K562 (cell line): ENCODE data around the gene ANO1. TPM values are rescaled to one million over a fixed set of nuclear protein-coding genes. Genes with fewer than 3 reads are reported as not detected.

Source experiments
- ATAC-seq: fragments of 200-7000 bp; cut with Tn5 transposase; 3 replicates; pipeline ENCODE4 v1.9.1; 2020; ENCODE audit warnings: moderate library complexity
- BruUV-seq: library from RNA; stranded (reverse); fragments of 400-500 nt; replicated peaks from 2 replicates; lab custom pipeline; 2021; lab: Mats Ljungman, UMichigan
- CTCF ChIA-PET: fragments of 300-600 bp; formaldehyde crosslinking; extraction: SDS; loops from one replicate; lab custom pipeline; 2021; ENCODE audit warnings: low intra/inter-chr PET ratio; lab: Yijun Ruan, JAX
- POLR2A ChIA-PET: fragments of 300-600, 350-650 bp; sonication (Branson Sonifier 250); formaldehyde crosslinking; extraction: SDS; loops from one replicate; lab custom pipeline; 2021; ENCODE audit warnings: antibody characterized with exemption, inconsistent platforms; lab: Yijun Ruan, JAX
- DNase-seq, 4 experiments: peaks; one replicate each; pipeline versions ENCODE4 v3.0.0 to v3.0.0-alpha.2; 2011 to 2018; ENCODE audit warnings: low spot score in 3 of 4, mixed read lengths in 3 of 4; ENCODE audit errors: extremely low read depth in 1 of 4
- FAIRE-seq: peaks from 2 replicates; lab custom pipeline; 2011; peaks lifted over from hg19 to GRCh38; lab: Jason Lieb, UNC
- H2AFZ ChIP-seq: 2 replicates; pipeline ENCODE4 v1.6.0; 2011; ENCODE audit warnings: low read depth, low read length, control low read depth, inconsistent platforms
- H3K27ac ChIP-seq: fragments of 200-600 bp; 3 replicates; pipeline ENCODE4 v1.8.0; 2011; ENCODE audit warnings: low read depth, mild to moderate bottlenecking, control low read depth, inconsistent platforms, low read length, moderate library complexity, mixed read lengths; ENCODE audit errors: extremely low read depth
- H3K27me3 ChIP-seq, 2 experiments: fragments of 300-600 bp in 1 of 2; 2 replicates in 1 of 2; 3 replicates in 1 of 2; pipeline versions ENCODE4 v1.6.0 to v1.8.0; 2011; ENCODE audit warnings: inconsistent platforms in 2 of 2, low read length in 2 of 2, mild to moderate bottlenecking in 1 of 2, mixed read lengths in 1 of 2, moderate library complexity in 1 of 2; ENCODE audit not compliant: control insufficient read depth in 2 of 2, insufficient read depth in 2 of 2
- H3K36me3 ChIP-seq: fragments of 300-600 bp; 3 replicates; pipeline ENCODE4 v1.8.0; 2011; ENCODE audit warnings: mild to moderate bottlenecking, low read length, inconsistent platforms; ENCODE audit not compliant: control insufficient read depth, insufficient read depth
- H3K4me1 ChIP-seq, 2 experiments: fragments of 200-600 bp in 1 of 2; replicated peaks in 1 of 2; 2 replicates in 1 of 2; 3 replicates in 1 of 2; pipeline versions ENCODE4 v1.5.1 to v1.8.0; 2011; ENCODE audit warnings: inconsistent platforms in 2 of 2, low read length in 2 of 2, mild to moderate bottlenecking in 1 of 2, mixed read lengths in 1 of 2, moderate library complexity in 1 of 2; ENCODE audit not compliant: control insufficient read depth in 2 of 2, insufficient read depth in 2 of 2
- H3K4me2 ChIP-seq: 2 replicates; pipeline ENCODE4 v1.6.1; 2011; ENCODE audit warnings: low read length, control low read depth, inconsistent platforms, mixed read lengths; ENCODE audit not compliant: insufficient read depth
- H3K4me3 ChIP-seq: fragments of 200-600 bp; sonication (generic), shearing (Covaris generic); 2 replicates; pipeline ENCODE4 v1.5.1; 2016; ENCODE audit warnings: control low read depth, inconsistent platforms
- H3K79me2 ChIP-seq: fragments of 200-600 bp; 3 replicates; pipeline ENCODE4 v1.8.0; 2011; ENCODE audit warnings: low read length, inconsistent platforms; ENCODE audit not compliant: control insufficient read depth, insufficient read depth
- H3K9ac ChIP-seq, 2 experiments: 2 replicates each; pipeline versions ENCODE4 v1.6.0 to v1.6.1; 2011; ENCODE audit warnings: low read depth in 2 of 2, low read length in 2 of 2, control low read depth in 1 of 2, inconsistent platforms in 1 of 2, mild to moderate bottlenecking in 1 of 2, mixed read lengths in 1 of 2; ENCODE audit not compliant: insufficient read depth in 1 of 2
- H3K9me1 ChIP-seq: one replicate; pipeline ENCODE4 v1.6.0; 2011; ENCODE audit warnings: inconsistent platforms, mild to moderate bottlenecking, low read length, moderate library complexity; ENCODE audit not compliant: control insufficient read depth, insufficient read depth
- H3K9me3 ChIP-seq: replicated peaks from 2 replicates; pipeline ENCODE4 v1.5.1; 2011; ENCODE audit warnings: low read depth, low read length, inconsistent platforms; ENCODE audit not compliant: control insufficient read depth, insufficient read depth
- H4K20me1 ChIP-seq: replicated peaks from 2 replicates; pipeline ENCODE4 v1.6.1; 2011; ENCODE audit warnings: low read length, inconsistent platforms, mixed read lengths; ENCODE audit not compliant: control insufficient read depth, insufficient read depth
- ADNP ChIP-seq: fragments of 200-800 bp; sonication (Bioruptor generic); IDR thresholded peaks from 2 replicates; pipeline ENCODE4 v1.6.1; 2016; ENCODE audit warnings: missing genetic modification characterization, missing compliant biosample characterization
- BCOR ChIP-seq: fragments of 450-650 bp; IDR thresholded peaks from 2 replicates; pipeline ENCODE4 v1.6.1; 2016
- CCNT2 ChIP-seq: IDR thresholded peaks from 2 replicates; pipeline ENCODE4 v1.6.1; 2011; ENCODE audit warnings: borderline replicate concordance, low read depth, mild to moderate bottlenecking, moderate library complexity, mixed read lengths, low read length; ENCODE audit not compliant: insufficient read length; ENCODE audit errors: extremely low read depth
- CEBPZ ChIP-seq: fragments of 150-350 bp; IDR thresholded peaks from 2 replicates; pipeline ENCODE4 v1.6.1; 2014; ENCODE audit warnings: low read depth, mild to moderate bottlenecking, low read length, borderline replicate concordance
- ILF3 ChIP-seq: fragments of 450-650 bp; IDR thresholded peaks from 2 replicates; pipeline ENCODE4 v1.6.1; 2018; ENCODE audit warnings: antibody characterized with exemption, mild to moderate bottlenecking, moderate library complexity, borderline replicate concordance
- IRF9 ChIP-seq: fragments of 450-650 bp; IDR thresholded peaks from 2 replicates; pipeline ENCODE4 v1.6.1; 2016; ENCODE audit warnings: missing biosample characterization, missing genetic modification characterization
- KDM1A ChIP-seq, 2 experiments: fragments of 450-650 bp; IDR thresholded peaks; 2 replicates each; pipeline ENCODE4 v1.6.1; 2016; ENCODE audit warnings: mild to moderate bottlenecking in 2 of 2
- RBM25 ChIP-seq: fragments of 200-400 bp; formaldehyde crosslinking; IDR thresholded peaks from 2 replicates; pipeline ENCODE4 v1.6.1; 2018; ENCODE audit warnings: low read length, low read depth, moderate library complexity; ENCODE audit not compliant: severe bottlenecking
- RCOR1 ChIP-seq, 2 experiments: IDR thresholded peaks; 2 replicates each; pipeline ENCODE4 v1.6.1; 2012; ENCODE audit warnings: low read depth in 2 of 2, low read length in 2 of 2, borderline replicate concordance in 1 of 2, improper control_type of control experiment in 1 of 2
- RERE ChIP-seq: sonication (generic); formaldehyde crosslinking; IDR thresholded peaks from 2 replicates; pipeline ENCODE4 v1.8.0; 2023; ENCODE audit warnings: missing genetic modification reagents, mild to moderate bottlenecking, borderline replicate concordance
- SMARCA5 ChIP-seq: fragments of 450-650 bp; IDR thresholded peaks from 2 replicates; pipeline ENCODE4 v1.6.1; 2016
- SNIP1 ChIP-seq: fragments of 450-650 bp; IDR thresholded peaks from 2 replicates; pipeline ENCODE4 v1.7.1; 2017; ENCODE audit warnings: low read depth, mild to moderate bottlenecking
- ZNF436 ChIP-seq: fragments of 250-450, 450-650 bp; sonication (Bioruptor Pico); formaldehyde crosslinking; IDR thresholded peaks from 2 replicates; pipeline ENCODE4 v1.7.0; 2020; ENCODE audit warnings: mild to moderate bottlenecking
- WGBS: fragments of 100-300 bp; shearing (Covaris generic); methylation state at CpG from one replicate; pipeline ENCODE4 v1.1.6; 2016; ENCODE audit warnings: low coverage, mixed read lengths; ENCODE audit not compliant: insufficient coverage; ENCODE audit errors: missing lambda C conversion rate; 5-methylcytosine and 5-hydroxymethylcytosine counted together
- in situ Hi-C: fragments of 300-500 bp; cut with MboI; formaldehyde crosslinking; loops from 4 replicates; pipeline ENCODE4 v1.15.0; 2018; ENCODE audit warnings: inconsistent platforms, mixed read lengths
- intact Hi-C: fragments of 100-400 bp; cut with micrococcal nuclease; formaldehyde crosslinking; loops from 2 replicates; pipeline ENCODE4 v1.14.2; 2022
- polyA plus RNA-seq, 8 experiments: library from polyadenylated mRNA; depleted of rRNA in 4 of 8; stranded (reverse) in 5 of 8; unstranded in 3 of 8; fragments of >200 nt; fragmentation: Nextera tagmentation in 2 of 8; fragmentation: Illumina TruSeq in 1 of 8; extraction: Ambion mirVana in 2 of 8; extraction: Trizol in 1 of 8; gene quantifications; 2 replicates each; pipeline versions ENCODE4 v1.2.1 to v1.2.3, GENCODE V29; 2011 to 2014; ENCODE audit warnings: inconsistent platforms in 1 of 8, missing spikeins in 1 of 8
- total RNA-seq, 7 experiments: library from RNA; depleted of rRNA in 6 of 7; stranded (reverse); fragments of >200 nt in 6 of 7; fragmentation: Illumina TruSeq in 2 of 7; extraction: Trizol in 2 of 7; gene quantifications; 2 replicates each; pipeline versions ENCODE4 v1.2.1 to v1.2.3, GENCODE V29; 2011 to 2021; ENCODE audit warnings: low replicate concordance in 1 of 7

ANO1 gene
- total and polyA plus RNA-seq, 9 of the 15 experiments (the other 6 are each of a cell fraction or from before 2014, with no cell fraction given): not detected

- Histone ChIP-seq H3K4me3 (no peak overlapping the region), H3K27ac (no peak overlapping the region), H3K4me1 (peaks cover 15 to 22% of the 10 kb centered on the region in 2 experiments), H2AFZ (no peak overlapping the region), H3K4me2 (no peak overlapping the region), H3K9me1 (peaks cover 4% of the 10 kb centered on the region), H3K27me3 (peaks cover 0 to 6% of the 10 kb centered on the region in 2 experiments; a peak in 2 of 5 replicates), H4K20me1 (no peaks in the 10 kb centered on the region), H3K79me2 (no peaks in the 10 kb centered on the region), H3K9me3 (no peaks in the 10 kb centered on the region), H3K9ac (no peak overlapping the region), H3K36me3 (no peaks in the 10 kb centered on the region)
- intact Hi-C loops (no loop called here), in situ Hi-C loops (no loop called here)
- no peak for FAIRE-seq
- no peak for DNase-seq
- TF ChIP-seq IRF9 (no peak), ZNF436 (CRISPR knock-in tag) (no peak), RCOR1 (IDR thresholded peaks at IDR 0.05; ENCODE audit: borderline replicate concordance in 1 of 2, low read depth in 2 of 2, low read length in 2 of 2) (0 out of 4 replicates have a peak, but pooled peaks of 1 of the 2 experiments have one; percentile 9), RBM25 (peak; percentile 76), ILF3 (no peak), CEBPZ (no peak), KDM1A (IDR thresholded peaks at IDR 0.05) (peak; percentile 61 to 66), SMARCA5 (0 out of 2 replicates have a peak, but pooled peaks have one; percentile 41), ADNP (tag) (peak; percentile 58; the same call in 1 of the 2 replicates), CCNT2 (no peak), SNIP1 (no peak), BCOR (peak; percentile 84), RERE (CRISPR knock-in tag) (no peak)
- CTCF ChIA-PET: no interaction called here
- ATAC-seq: no peak
- WGBS: 40% methylated on average over 8 of the region's 8 CpGs
- no TSS peak for BruUV-seq
- POLR2A ChIA-PET: interaction anchor here (0.7 kb wide), 1 partner anchor 628 kb away, joined by 3 read pairs; no protein-coding TSS in a partner anchor
Measured at GRCh38 chr11:70115778-70116177, 37.7 kb downstream of the ANO1 start.
